Measurements from ENCODE around the gene ETS1. TPM values are rescaled to one million over a fixed set of nuclear protein-coding genes. Genes with fewer than 3 reads are reported as not detected.

The ETS1 gene
- total and polyA plus RNA-seq, 2 experiments from 2014 or later = 25.6 to 52.6 TPM

DNA sequence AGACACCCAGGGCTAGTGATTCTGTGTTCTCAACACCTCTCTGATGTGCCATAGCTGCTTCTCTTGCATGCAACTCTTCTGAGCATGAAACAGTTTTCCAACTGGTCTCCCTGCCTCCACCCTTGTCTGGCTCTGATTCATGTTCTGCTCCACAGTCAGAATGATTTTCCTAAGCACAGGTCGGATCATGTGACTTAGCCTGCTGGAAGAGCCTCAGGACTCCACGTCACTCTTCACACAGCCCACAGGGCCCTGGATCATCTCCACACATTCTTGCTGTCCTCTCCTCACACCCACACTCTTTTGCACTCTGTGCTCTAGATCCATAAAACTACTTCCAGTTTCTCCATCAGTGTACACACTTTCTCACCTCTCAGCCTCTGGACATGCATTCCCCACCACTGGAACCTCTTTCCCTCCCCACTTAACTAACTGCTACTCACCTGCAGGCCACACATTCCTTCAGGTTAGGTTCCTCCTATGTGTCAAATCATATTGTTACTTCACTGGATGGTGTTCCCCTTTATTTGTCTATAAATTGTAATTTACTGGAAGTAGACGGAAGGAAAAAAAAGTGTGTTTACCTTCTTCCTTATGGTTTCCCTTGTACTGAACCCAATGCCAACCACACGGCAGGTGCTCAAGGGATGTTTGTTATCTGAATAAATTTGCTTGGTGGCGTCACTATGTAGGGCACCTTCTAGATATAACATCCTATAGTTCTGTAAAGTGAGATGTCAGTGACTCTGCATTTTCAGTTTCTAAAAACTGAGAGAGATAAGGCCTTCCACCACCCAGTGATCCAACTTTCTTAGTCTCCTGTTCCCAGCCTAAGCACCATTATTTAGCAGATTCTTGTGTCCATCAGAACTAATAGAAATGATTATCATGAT lies 133.7 kb downstream of the ETS1 start (continued):
- TF ChIP-seq EZH2 (IDR thresholded peaks at IDR 0.05; ENCODE audit: low read depth, unreplicated experiment) (no peak), NANOG (IDR thresholded peaks at IDR 0.05; ENCODE audit: borderline replicate concordance) (no peak), STAT1 (IDR thresholded peaks at IDR 0.05; ENCODE audit: unreplicated experiment) (no peak), JUNB (IDR thresholded peaks at IDR 0.05; ENCODE audit: unreplicated experiment) (no peak), POLR2AphosphoS5 (IDR thresholded peaks at IDR 0.05; ENCODE audit: low read depth) (no peak), EZH2phosphoT487 (IDR thresholded peaks at IDR 0.05; ENCODE audit: unreplicated experiment) (no peak), ZNF331 (CRISPR knock-in tag; IDR thresholded peaks at IDR 0.05; ENCODE audit: low read depth) (no peak)
- TF ChIP-seq, protein P1, sequence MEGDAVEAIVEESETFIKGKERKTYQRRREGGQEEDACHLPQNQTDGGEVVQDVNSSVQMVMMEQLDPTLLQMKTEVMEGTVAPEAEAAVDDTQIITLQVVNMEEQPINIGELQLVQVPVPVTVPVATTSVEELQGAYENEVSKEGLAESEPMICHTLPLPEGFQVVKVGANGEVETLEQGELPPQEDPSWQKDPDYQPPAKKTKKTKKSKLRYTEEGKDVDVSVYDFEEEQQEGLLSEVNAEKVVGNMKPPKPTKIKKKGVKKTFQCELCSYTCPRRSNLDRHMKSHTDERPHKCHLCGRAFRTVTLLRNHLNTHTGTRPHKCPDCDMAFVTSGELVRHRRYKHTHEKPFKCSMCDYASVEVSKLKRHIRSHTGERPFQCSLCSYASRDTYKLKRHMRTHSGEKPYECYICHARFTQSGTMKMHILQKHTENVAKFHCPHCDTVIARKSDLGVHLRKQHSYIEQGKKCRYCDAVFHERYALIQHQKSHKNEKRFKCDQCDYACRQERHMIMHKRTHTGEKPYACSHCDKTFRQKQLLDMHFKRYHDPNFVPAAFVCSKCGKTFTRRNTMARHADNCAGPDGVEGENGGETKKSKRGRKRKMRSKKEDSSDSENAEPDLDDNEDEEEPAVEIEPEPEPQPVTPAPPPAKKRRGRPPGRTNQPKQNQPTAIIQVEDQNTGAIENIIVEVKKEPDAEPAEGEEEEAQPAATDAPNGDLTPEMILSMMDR (conservative IDR thresholded peaks at IDR 0.05; ENCODE audit: low read depth in 2 of 2) = no peak
- TF ChIP-seq, protein P2, sequence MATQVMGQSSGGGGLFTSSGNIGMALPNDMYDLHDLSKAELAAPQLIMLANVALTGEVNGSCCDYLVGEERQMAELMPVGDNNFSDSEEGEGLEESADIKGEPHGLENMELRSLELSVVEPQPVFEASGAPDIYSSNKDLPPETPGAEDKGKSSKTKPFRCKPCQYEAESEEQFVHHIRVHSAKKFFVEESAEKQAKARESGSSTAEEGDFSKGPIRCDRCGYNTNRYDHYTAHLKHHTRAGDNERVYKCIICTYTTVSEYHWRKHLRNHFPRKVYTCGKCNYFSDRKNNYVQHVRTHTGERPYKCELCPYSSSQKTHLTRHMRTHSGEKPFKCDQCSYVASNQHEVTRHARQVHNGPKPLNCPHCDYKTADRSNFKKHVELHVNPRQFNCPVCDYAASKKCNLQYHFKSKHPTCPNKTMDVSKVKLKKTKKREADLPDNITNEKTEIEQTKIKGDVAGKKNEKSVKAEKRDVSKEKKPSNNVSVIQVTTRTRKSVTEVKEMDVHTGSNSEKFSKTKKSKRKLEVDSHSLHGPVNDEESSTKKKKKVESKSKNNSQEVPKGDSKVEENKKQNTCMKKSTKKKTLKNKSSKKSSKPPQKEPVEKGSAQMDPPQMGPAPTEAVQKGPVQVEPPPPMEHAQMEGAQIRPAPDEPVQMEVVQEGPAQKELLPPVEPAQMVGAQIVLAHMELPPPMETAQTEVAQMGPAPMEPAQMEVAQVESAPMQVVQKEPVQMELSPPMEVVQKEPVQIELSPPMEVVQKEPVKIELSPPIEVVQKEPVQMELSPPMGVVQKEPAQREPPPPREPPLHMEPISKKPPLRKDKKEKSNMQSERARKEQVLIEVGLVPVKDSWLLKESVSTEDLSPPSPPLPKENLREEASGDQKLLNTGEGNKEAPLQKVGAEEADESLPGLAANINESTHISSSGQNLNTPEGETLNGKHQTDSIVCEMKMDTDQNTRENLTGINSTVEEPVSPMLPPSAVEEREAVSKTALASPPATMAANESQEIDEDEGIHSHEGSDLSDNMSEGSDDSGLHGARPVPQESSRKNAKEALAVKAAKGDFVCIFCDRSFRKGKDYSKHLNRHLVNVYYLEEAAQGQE (IDR thresholded peaks at IDR 0.05; ENCODE audit: unreplicated experiment) = no peak

DNA sequence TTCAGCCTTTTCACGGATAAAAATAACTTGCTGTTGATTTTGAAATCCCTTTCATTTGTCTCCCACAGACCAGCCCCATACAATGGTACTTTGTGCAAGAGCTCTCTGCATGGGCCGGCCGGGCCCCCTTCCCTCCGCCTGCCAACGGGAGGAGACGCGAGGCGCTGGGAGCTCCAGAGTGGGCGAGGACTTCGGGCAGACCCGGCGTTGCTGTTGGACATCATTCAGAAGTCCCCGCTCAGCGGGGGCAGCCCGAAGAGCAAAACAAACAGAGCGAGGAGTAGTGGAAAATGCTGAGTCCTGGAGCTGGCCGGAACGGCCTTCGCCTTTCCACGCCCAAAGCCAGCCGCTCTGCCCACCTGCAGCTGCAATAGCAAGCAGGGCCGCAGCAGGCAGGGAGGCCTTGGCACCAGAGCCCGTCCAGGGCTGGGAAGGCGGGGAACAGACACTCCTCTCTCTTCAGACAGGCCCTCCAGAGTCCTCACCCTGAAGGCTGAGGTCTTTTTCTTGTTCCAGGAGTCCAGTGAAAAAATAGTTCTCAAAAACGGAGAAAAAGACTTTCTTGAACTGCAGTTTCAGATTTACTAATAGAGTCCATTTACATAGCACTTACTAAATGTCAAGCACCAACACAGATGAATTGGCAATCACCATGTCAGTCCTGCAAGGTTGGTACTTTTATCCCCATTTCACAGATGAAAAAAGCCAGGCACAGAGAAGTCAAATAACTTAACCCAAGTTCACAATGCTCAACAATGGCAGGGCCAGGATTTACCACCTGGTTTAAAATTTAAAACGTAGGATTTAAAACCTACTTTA lies 135.5 kb downstream of the ETS1 start:
- Mint-ChIP-seq H3K27me3 (ENCODE audit: insufficient read depth, low read depth, poor library complexity) (peaks cover 2% of the 10 kb centered on the region), H3K4me1 (no peaks in the 10 kb centered on the region), H3K27ac (no peak overlapping the region), H3K36me3 (ENCODE audit: low read depth) (no peaks in the 10 kb centered on the region), H3K9me3 (no peaks in the 10 kb centered on the region), H3K4me3 (no peak overlapping the region)
- Histone ChIP-seq H3K79me2 (replicated peaks; ENCODE audit: insufficient read depth) (no peaks in the 10 kb centered on the region), H3K4me3 (no peak overlapping the region), H3K27ac (ENCODE audit: low read depth) (no peak overlapping the region), H4K20me1 (replicated peaks; ENCODE audit: insufficient read depth) (no peaks in the 10 kb centered on the region), H3K9me2 (ENCODE audit: insufficient read depth) (no peaks in the 10 kb centered on the region), H2AFZ (no peak overlapping the region), H3K27me3 (ENCODE audit: insufficient read depth) (no peaks in the 10 kb centered on the region), H3K4me1 (ENCODE audit: insufficient read depth) (no peaks in the 10 kb centered on the region), H3F3A (replicated peaks; ENCODE audit: low read depth) (no peaks in the 10 kb centered on the region), H3K4me2 (no peak overlapping the region), H3K36me3 (ENCODE audit: insufficient read depth) (no peaks in the 10 kb centered on the region)
- ATAC-seq (peak; percentile 80), DNase-seq (ENCODE audit: low spot score) (peak; percentile 34)
- TF ChIP-seq POLR2AphosphoS5 (IDR thresholded peaks at IDR 0.05; ENCODE audit: low read depth) = no peak
- no peak for TF ChIP-seq STAT1 (IDR thresholded peaks at IDR 0.05; ENCODE audit: unreplicated experiment)
- no peak for TF ChIP-seq EZH2 (IDR thresholded peaks at IDR 0.05; ENCODE audit: low read depth, unreplicated experiment)
- TF ChIP-seq, protein P3, sequence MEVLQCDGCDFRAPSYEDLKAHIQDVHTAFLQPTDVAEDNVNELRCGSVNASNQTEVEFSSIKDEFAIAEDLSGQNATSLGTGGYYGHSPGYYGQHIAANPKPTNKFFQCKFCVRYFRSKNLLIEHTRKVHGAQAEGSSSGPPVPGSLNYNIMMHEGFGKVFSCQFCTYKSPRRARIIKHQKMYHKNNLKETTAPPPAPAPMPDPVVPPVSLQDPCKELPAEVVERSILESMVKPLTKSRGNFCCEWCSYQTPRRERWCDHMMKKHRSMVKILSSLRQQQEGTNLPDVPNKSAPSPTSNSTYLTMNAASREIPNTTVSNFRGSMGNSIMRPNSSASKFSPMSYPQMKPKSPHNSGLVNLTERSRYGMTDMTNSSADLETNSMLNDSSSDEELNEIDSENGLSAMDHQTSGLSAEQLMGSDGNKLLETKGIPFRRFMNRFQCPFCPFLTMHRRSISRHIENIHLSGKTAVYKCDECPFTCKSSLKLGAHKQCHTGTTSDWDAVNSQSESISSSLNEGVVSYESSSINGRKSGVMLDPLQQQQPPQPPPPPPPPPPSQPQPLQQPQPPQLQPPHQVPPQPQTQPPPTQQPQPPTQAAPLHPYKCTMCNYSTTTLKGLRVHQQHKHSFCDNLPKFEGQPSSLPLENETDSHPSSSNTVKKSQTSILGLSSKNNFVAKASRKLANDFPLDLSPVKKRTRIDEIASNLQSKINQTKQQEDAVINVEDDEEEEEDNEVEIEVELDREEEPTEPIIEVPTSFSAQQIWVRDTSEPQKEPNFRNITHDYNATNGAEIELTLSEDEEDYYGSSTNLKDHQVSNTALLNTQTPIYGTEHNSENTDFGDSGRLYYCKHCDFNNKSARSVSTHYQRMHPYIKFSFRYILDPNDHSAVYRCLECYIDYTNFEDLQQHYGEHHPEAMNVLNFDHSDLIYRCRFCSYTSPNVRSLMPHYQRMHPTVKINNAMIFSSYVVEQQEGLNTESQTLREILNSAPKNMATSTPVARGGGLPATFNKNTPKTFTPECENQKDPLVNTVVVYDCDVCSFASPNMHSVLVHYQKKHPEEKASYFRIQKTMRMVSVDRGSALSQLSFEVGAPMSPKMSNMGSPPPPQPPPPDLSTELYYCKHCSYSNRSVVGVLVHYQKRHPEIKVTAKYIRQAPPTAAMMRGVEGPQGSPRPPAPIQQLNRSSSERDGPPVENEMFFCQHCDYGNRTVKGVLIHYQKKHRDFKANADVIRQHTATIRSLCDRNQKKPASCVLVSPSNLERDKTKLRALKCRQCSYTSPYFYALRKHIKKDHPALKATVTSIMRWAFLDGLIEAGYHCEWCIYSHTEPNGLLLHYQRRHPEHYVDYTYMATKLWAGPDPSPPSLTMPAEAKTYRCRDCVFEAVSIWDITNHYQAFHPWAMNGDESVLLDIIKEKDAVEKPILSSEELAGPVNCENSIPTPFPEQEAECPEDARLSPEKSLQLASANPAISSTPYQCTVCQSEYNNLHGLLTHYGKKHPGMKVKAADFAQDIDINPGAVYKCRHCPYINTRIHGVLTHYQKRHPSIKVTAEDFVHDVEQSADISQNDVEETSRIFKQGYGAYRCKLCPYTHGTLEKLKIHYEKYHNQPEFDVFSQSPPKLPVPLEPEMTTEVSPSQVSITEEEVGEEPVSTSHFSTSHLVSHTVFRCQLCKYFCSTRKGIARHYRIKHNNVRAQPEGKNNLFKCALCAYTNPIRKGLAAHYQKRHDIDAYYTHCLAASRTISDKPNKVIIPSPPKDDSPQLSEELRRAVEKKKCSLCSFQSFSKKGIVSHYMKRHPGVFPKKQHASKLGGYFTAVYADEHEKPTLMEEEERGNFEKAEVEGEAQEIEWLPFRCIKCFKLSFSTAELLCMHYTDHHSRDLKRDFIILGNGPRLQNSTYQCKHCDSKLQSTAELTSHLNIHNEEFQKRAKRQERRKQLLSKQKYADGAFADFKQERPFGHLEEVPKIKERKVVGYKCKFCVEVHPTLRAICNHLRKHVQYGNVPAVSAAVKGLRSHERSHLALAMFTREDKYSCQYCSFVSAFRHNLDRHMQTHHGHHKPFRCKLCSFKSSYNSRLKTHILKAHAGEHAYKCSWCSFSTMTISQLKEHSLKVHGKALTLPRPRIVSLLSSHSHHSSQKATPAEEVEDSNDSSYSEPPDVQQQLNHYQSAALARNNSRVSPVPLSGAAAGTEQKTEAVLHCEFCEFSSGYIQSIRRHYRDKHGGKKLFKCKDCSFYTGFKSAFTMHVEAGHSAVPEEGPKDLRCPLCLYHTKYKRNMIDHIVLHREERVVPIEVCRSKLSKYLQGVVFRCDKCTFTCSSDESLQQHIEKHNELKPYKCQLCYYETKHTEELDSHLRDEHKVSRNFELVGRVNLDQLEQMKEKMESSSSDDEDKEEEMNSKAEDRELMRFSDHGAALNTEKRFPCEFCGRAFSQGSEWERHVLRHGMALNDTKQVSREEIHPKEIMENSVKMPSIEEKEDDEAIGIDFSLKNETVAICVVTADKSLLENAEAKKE (CRISPR knock-in tag; IDR thresholded peaks at IDR 0.05) = no peak
- TF ChIP-seq NANOG (IDR thresholded peaks at IDR 0.05; ENCODE audit: borderline replicate concordance) = no peak
